Muscle layer of colon (tissue), 2 donors: ENCODE measurements around the gene CCBE1.

Experiments
- H3K27ac ChIP-seq: one replicate; pipeline ENCODE4 v1.7.0; 2013; ENCODE audit warnings: low read depth, mild to moderate bottlenecking, low read length, moderate library complexity
- H3K27me3 ChIP-seq, 2 donors: one replicate each; pipeline ENCODE4 v1.7.0; 2013; ENCODE audit warnings: low read length in 2 of 2, mild to moderate bottlenecking in 2 of 2; ENCODE audit not compliant: insufficient read depth in 2 of 2, control insufficient read depth in 1 of 2
- H3K36me3 ChIP-seq: one replicate; pipeline ENCODE4 v1.7.0; 2013; ENCODE audit warnings: mild to moderate bottlenecking, low read length; ENCODE audit not compliant: insufficient read depth
- H3K4me1 ChIP-seq: one replicate; pipeline ENCODE4 v1.7.0; 2013; ENCODE audit warnings: mild to moderate bottlenecking, low read length; ENCODE audit not compliant: insufficient read depth
- H3K4me3 ChIP-seq, 2 donors: one replicate each; pipeline ENCODE4 v1.7.0; 2013; ENCODE audit warnings: low read length in 2 of 2, low read depth in 1 of 2, mild to moderate bottlenecking in 1 of 2, moderate library complexity in 1 of 2
- H3K9ac ChIP-seq: one replicate; pipeline ENCODE4 v1.7.0; 2013; ENCODE audit warnings: low read length
- H3K9me3 ChIP-seq: one replicate; pipeline ENCODE4 v1.7.0; 2013; ENCODE audit warnings: mild to moderate bottlenecking, low read length
- donor health status: abdominal sarcoma.
- donor health status: Adenocarcinoma of cecum.

CCBE1 gene

GRCh38 chr18:59551902-59552635 is 145.2 kb downstream of the CCBE1 start:
- no peaks in the 10 kb centered on the region for H3K27me3 ChIP-seq
- no peaks in the 10 kb centered on the region for H3K36me3 ChIP-seq
- no peak overlapping the region for H3K9ac ChIP-seq
- no peaks in the 10 kb centered on the region for H3K9me3 ChIP-seq
- H3K4me3 ChIP-seq: no peak overlapping the region
- peaks cover 55% of the 10 kb centered on the region for H3K4me1 ChIP-seq
- H3K27ac ChIP-seq: no peak overlapping the region

- Histone ChIP-seq H3K27ac (no peak overlapping the region), H3K36me3 (no peaks in the 10 kb centered on the region), H3K9ac (no peak overlapping the region), H3K4me3 (no peak overlapping the region), H3K4me1 (peaks cover 43% of the 10 kb centered on the region), H3K27me3 (no peaks in the 10 kb centered on the region), H3K9me3 (no peaks in the 10 kb centered on the region)
These were observed 147.1 kb downstream of the CCBE1 start for GRCh38 chr18:59550174-59550516.

- no peaks in the 10 kb centered on the region for H3K9me3 ChIP-seq
- H3K27ac ChIP-seq: no peak overlapping the region
- no peaks in the 10 kb centered on the region for H3K27me3 ChIP-seq
- no peak overlapping the region for H3K9ac ChIP-seq
- H3K36me3 ChIP-seq: no peaks in the 10 kb centered on the region
- peaks cover 43% of the 10 kb centered on the region for H3K4me1 ChIP-seq
- H3K4me3 ChIP-seq: no peak overlapping the region
These were observed 147.6 kb downstream of the CCBE1 start for GRCh38 chr18:59549503-59550173.

GRCh38 chr18:59547581-59548182 is 149.5 kb downstream of the CCBE1 start:
- Histone ChIP-seq H3K9me3 (no peaks in the 10 kb centered on the region), H3K27ac (no peak overlapping the region), H3K27me3 (no peaks in the 10 kb centered on the region), H3K36me3 (no peaks in the 10 kb centered on the region), H3K4me1 (peaks cover 29% of the 10 kb centered on the region), H3K4me3 (no peak overlapping the region), H3K9ac (no peak overlapping the region)

- no peak overlapping the region for H3K9ac ChIP-seq
- H3K27ac ChIP-seq: no peak overlapping the region
- H3K27me3 ChIP-seq: no peaks in the 10 kb centered on the region
- H3K36me3 ChIP-seq: no peaks in the 10 kb centered on the region
- H3K4me3 ChIP-seq: no peak overlapping the region
- no peaks in the 10 kb centered on the region for H3K9me3 ChIP-seq
- peaks cover 29% of the 10 kb centered on the region for H3K4me1 ChIP-seq
These were observed 151.0 kb downstream of the CCBE1 start for GRCh38 chr18:59546188-59546587.

GRCh38 chr18:59540780-59541179 is 156.4 kb downstream of the CCBE1 start:
- H3K9me3 ChIP-seq: no peaks in the 10 kb centered on the region
- no peaks in the 10 kb centered on the region for H3K27me3 ChIP-seq
- H3K27ac ChIP-seq: no peak overlapping the region
- no peak overlapping the region for H3K9ac ChIP-seq
- H3K4me3 ChIP-seq: no peak overlapping the region
- no peaks in the 10 kb centered on the region for H3K4me1 ChIP-seq
- no peaks in the 10 kb centered on the region for H3K36me3 ChIP-seq

- Histone ChIP-seq H3K36me3 (no peaks in the 10 kb centered on the region), H3K27me3 (no peaks in the 10 kb centered on the region), H3K4me1 (no peaks in the 10 kb centered on the region), H3K9ac (no peak overlapping the region), H3K4me3 (no peak overlapping the region), H3K9me3 (no peaks in the 10 kb centered on the region), H3K27ac (no peak overlapping the region)
These were observed 156.9 kb downstream of the CCBE1 start for GRCh38 chr18:59540346-59540745.

GRCh38 chr18:59539108-59539507 is 158.1 kb downstream of the CCBE1 start:
- Histone ChIP-seq H3K4me1 (no peaks in the 10 kb centered on the region), H3K36me3 (no peaks in the 10 kb centered on the region), H3K27ac (no peak overlapping the region), H3K9ac (no peak overlapping the region), H3K27me3 (no peaks in the 10 kb centered on the region), H3K9me3 (no peaks in the 10 kb centered on the region), H3K4me3 (no peak overlapping the region)

GRCh38 chr18:59537579-59537978 is 159.6 kb downstream of the CCBE1 start:
- Histone ChIP-seq H3K9ac (no peak overlapping the region), H3K27me3 (no peaks in the 10 kb centered on the region), H3K36me3 (no peaks in the 10 kb centered on the region)

GRCh38 chr18:59536166-59536565 is 161.1 kb downstream of the CCBE1 start:
- H3K27ac ChIP-seq: no peak overlapping the region
- H3K4me1 ChIP-seq: no peaks in the 10 kb centered on the region
- no peak overlapping the region for H3K4me3 ChIP-seq
- no peaks in the 10 kb centered on the region for H3K36me3 ChIP-seq
- no peaks in the 10 kb centered on the region for H3K9me3 ChIP-seq
- H3K9ac ChIP-seq: no peak overlapping the region
- H3K27me3 ChIP-seq: no peaks in the 10 kb centered on the region

More at GRCh38 chr18:59537579-59537978, 159.6 kb downstream of the CCBE1 start:
- H3K4me1 ChIP-seq: no peaks in the 10 kb centered on the region
- no peaks in the 10 kb centered on the region for H3K9me3 ChIP-seq
- H3K4me3 ChIP-seq: no peak overlapping the region
- H3K27ac ChIP-seq: no peak overlapping the region

GRCh38 chr18:59535055-59535454 is 162.2 kb downstream of the CCBE1 start:
- Histone ChIP-seq H3K36me3 (no peaks in the 10 kb centered on the region), H3K4me1 (no peaks in the 10 kb centered on the region), H3K27me3 (no peaks in the 10 kb centered on the region), H3K9me3 (no peaks in the 10 kb centered on the region), H3K27ac (no peak overlapping the region), H3K4me3 (no peak overlapping the region), H3K9ac (no peak overlapping the region)
